ENCODE measurements around the gene HDAC4.

HDAC4 gene

GRCh38 chr2:239292531-239292930 lies 108.3 kb downstream of the HDAC4 start:
- peaks cover 38% of the 10 kb centered on the region for H3K4me1 Mint-ChIP-seq
- peak overlapping the region; percentile 45 for H3K27ac Mint-ChIP-seq
- peaks cover 6% of the 10 kb centered on the region for H3K27me3 Mint-ChIP-seq
- DNase-seq (ENCODE audit: low spot score in 2 of 2): no peak
- H3K4me3 Mint-ChIP-seq: no peak overlapping the region
- no peaks in the 10 kb centered on the region for H3K36me3 Mint-ChIP-seq
- H3K9me3 Mint-ChIP-seq: no peaks in the 10 kb centered on the region
- no peak for ATAC-seq (ENCODE audit: low read depth)

- peak overlapping the region; percentile 27 for H3K4me3 Mint-ChIP-seq
- DNase-seq (ENCODE audit: low spot score in 2 of 2): peak; percentile 45 to 59
- peaks cover 43% of the 10 kb centered on the region for H3K4me1 Mint-ChIP-seq
- H3K9me3 Mint-ChIP-seq: no peaks in the 10 kb centered on the region
- peaks cover 3% of the 10 kb centered on the region for H3K36me3 Mint-ChIP-seq
- peak overlapping the region; percentile 45 for H3K27ac Mint-ChIP-seq
- peaks cover 12% of the 10 kb centered on the region for H3K27me3 Mint-ChIP-seq
- ATAC-seq (ENCODE audit: low read depth): peak; percentile 85
Measured at GRCh38 chr2:239291475-239292350, 109.1 kb downstream of the HDAC4 start.

GRCh38 chr2:239290618-239291474 lies 110.0 kb downstream of the HDAC4 start:
- H3K27ac Mint-ChIP-seq: peak overlapping the region; percentile 67
- ATAC-seq (ENCODE audit: low read depth): no peak

GRCh38 chr2:239289545-239289944 lies 111.3 kb downstream of the HDAC4 start:
- H3K9me3 Mint-ChIP-seq: no peaks in the 10 kb centered on the region
- DNase-seq (ENCODE audit: low spot score in 2 of 2): no peak
- H3K36me3 Mint-ChIP-seq: peaks cover 3% of the 10 kb centered on the region
- peaks cover 20% of the 10 kb centered on the region for H3K27me3 Mint-ChIP-seq
- no peak overlapping the region for H3K4me3 Mint-ChIP-seq
- H3K4me1 Mint-ChIP-seq: peaks cover 52% of the 10 kb centered on the region
- ATAC-seq (ENCODE audit: low read depth): no peak
- no peak overlapping the region for H3K27ac Mint-ChIP-seq

More at GRCh38 chr2:239290618-239291474, 110.0 kb downstream of the HDAC4 start:
- Mint-ChIP-seq H3K9me3 (no peaks in the 10 kb centered on the region), H3K4me1 (peaks cover 45% of the 10 kb centered on the region), H3K27me3 (peaks cover 16% of the 10 kb centered on the region), H3K4me3 (peak overlapping the region; percentile 27), H3K36me3 (peaks cover 3% of the 10 kb centered on the region)
- DNase-seq (ENCODE audit: low spot score in 2 of 2): no peak

- DNase-seq (ENCODE audit: low spot score in 2 of 2) (no peak), ATAC-seq (ENCODE audit: low read depth) (no peak)
- H3K27me3 Mint-ChIP-seq: peaks cover 18% of the 10 kb centered on the region
- peaks cover 48% of the 10 kb centered on the region for H3K4me1 Mint-ChIP-seq
- no peak overlapping the region for H3K27ac Mint-ChIP-seq
- H3K4me3 Mint-ChIP-seq: peak overlapping the region; percentile 41
- H3K9me3 Mint-ChIP-seq: no peaks in the 10 kb centered on the region
- peaks cover 3% of the 10 kb centered on the region for H3K36me3 Mint-ChIP-seq
Measured at GRCh38 chr2:239288951-239289511, 111.8 kb downstream of the HDAC4 start.

- Mint-ChIP-seq H3K9me3 (no peaks in the 10 kb centered on the region), H3K27ac (no peak overlapping the region), H3K4me1 (peaks cover 45% of the 10 kb centered on the region), H3K36me3 (peaks cover 3% of the 10 kb centered on the region), H3K27me3 (peaks cover 17% of the 10 kb centered on the region), H3K4me3 (no peak overlapping the region)
- no peak for ATAC-seq (ENCODE audit: low read depth)
- no peak for DNase-seq (ENCODE audit: low spot score in 2 of 2)
Measured at GRCh38 chr2:239288237-239288636, 112.6 kb downstream of the HDAC4 start.

GRCh38 chr2:239287461-239287860 lies 113.4 kb downstream of the HDAC4 start:
- no peak overlapping the region for H3K4me3 Mint-ChIP-seq
- no peak for DNase-seq (ENCODE audit: low spot score in 2 of 2)
- H3K9me3 Mint-ChIP-seq: no peaks in the 10 kb centered on the region
- peaks cover 15% of the 10 kb centered on the region for H3K27me3 Mint-ChIP-seq
- peaks cover 3% of the 10 kb centered on the region for H3K36me3 Mint-ChIP-seq
- no peak for ATAC-seq (ENCODE audit: low read depth)
- no peak overlapping the region for H3K27ac Mint-ChIP-seq
- H3K4me1 Mint-ChIP-seq: peaks cover 44% of the 10 kb centered on the region

GRCh38 chr2:239286901-239287300 lies 113.9 kb downstream of the HDAC4 start:
- Mint-ChIP-seq H3K4me3 (no peak overlapping the region), H3K36me3 (peaks cover 3% of the 10 kb centered on the region)
- no peak for ATAC-seq (ENCODE audit: low read depth)

GRCh38 chr2:239285932-239286230 lies 114.9 kb downstream of the HDAC4 start:
- peaks cover 3% of the 10 kb centered on the region for H3K36me3 Mint-ChIP-seq
- peaks cover 14% of the 10 kb centered on the region for H3K27me3 Mint-ChIP-seq
- ATAC-seq (ENCODE audit: low read depth) (no peak), DNase-seq (ENCODE audit: low spot score in 2 of 2) (no peak)
- H3K27ac Mint-ChIP-seq: no peak overlapping the region
- H3K9me3 Mint-ChIP-seq: no peaks in the 10 kb centered on the region
- H3K4me3 Mint-ChIP-seq: no peak overlapping the region
- peaks cover 40% of the 10 kb centered on the region for H3K4me1 Mint-ChIP-seq

More at GRCh38 chr2:239286901-239287300, 113.9 kb downstream of the HDAC4 start:
- Mint-ChIP-seq H3K27ac (no peak overlapping the region), H3K27me3 (peaks cover 14% of the 10 kb centered on the region), H3K9me3 (no peaks in the 10 kb centered on the region), H3K4me1 (peaks cover 40% of the 10 kb centered on the region)
- DNase-seq (ENCODE audit: low spot score in 2 of 2): no peak

- H3K36me3 Mint-ChIP-seq: peaks cover 3% of the 10 kb centered on the region
- DNase-seq (ENCODE audit: low spot score in 2 of 2) (peak in 1 of 2 donors; percentile 41), ATAC-seq (ENCODE audit: low read depth) (peak; percentile 96)
- peaks cover 36% of the 10 kb centered on the region for H3K4me1 Mint-ChIP-seq
- H3K4me3 Mint-ChIP-seq: peak overlapping the region; percentile 68
- H3K27me3 Mint-ChIP-seq: peaks cover 14% of the 10 kb centered on the region
- no peaks in the 10 kb centered on the region for H3K9me3 Mint-ChIP-seq
- no peak overlapping the region for H3K27ac Mint-ChIP-seq
Measured at GRCh38 chr2:239285071-239285931, 115.5 kb downstream of the HDAC4 start.

GRCh38 chr2:239283961-239284795 lies 116.6 kb downstream of the HDAC4 start:
- H3K4me3 Mint-ChIP-seq: no peak overlapping the region
- peaks cover 3% of the 10 kb centered on the region for H3K36me3 Mint-ChIP-seq
- ATAC-seq (ENCODE audit: low read depth) (no peak), DNase-seq (ENCODE audit: low spot score in 2 of 2) (no peak)
- no peaks in the 10 kb centered on the region for H3K9me3 Mint-ChIP-seq
- H3K4me1 Mint-ChIP-seq: peaks cover 28% of the 10 kb centered on the region
- peaks cover 14% of the 10 kb centered on the region for H3K27me3 Mint-ChIP-seq
- H3K27ac Mint-ChIP-seq: no peak overlapping the region

- peaks cover 14% of the 10 kb centered on the region for H3K27me3 Mint-ChIP-seq
- H3K9me3 Mint-ChIP-seq: no peaks in the 10 kb centered on the region
- peaks cover 3% of the 10 kb centered on the region for H3K36me3 Mint-ChIP-seq
- no peak overlapping the region for H3K27ac Mint-ChIP-seq
- DNase-seq (ENCODE audit: low spot score in 2 of 2) (no peak), ATAC-seq (ENCODE audit: low read depth) (no peak)
- no peak overlapping the region for H3K4me3 Mint-ChIP-seq
- H3K4me1 Mint-ChIP-seq: peaks cover 23% of the 10 kb centered on the region
Measured at GRCh38 chr2:239283288-239283945, 117.4 kb downstream of the HDAC4 start.

All from memory B cell (primary cell).